Spleen (tissue), 11 donors: Measurements from ENCODE around the gene OGFR. TPM values are rescaled to one million over a fixed set of nuclear protein-coding genes. Genes with fewer than 3 reads are reported as not detected.

Experiments
- DNase-seq: peaks from one replicate; pipeline ENCODE4 v3.0.0-alpha.2; 2020
- H3K27ac ChIP-seq, 8 donors: fragments of 200-600 bp; sonication (generic) in 7 of 8; 1 replicate in 4 of 8; 2 replicates in 4 of 8; pipeline versions ENCODE4 v1.5.0 to v1.8.0; 2016 to 2021; ENCODE audit warnings: inconsistent platforms in 4 of 8, mild to moderate bottlenecking in 4 of 8, moderate library complexity in 1 of 8
- H3K27me3 ChIP-seq, 7 donors: fragments of 200-600 bp; sonication (generic) in 6 of 7; replicated peaks in 1 of 7; 1 replicate in 4 of 7; 2 replicates in 3 of 7; pipeline versions ENCODE4 v1.5.0 to v1.8.0; 2016 to 2021; ENCODE audit warnings: inconsistent platforms in 3 of 7, mild to moderate bottlenecking in 1 of 7
- H3K36me3 ChIP-seq, 6 donors: fragments of 200-600 bp; sonication (generic) in 5 of 6; 1 replicate in 4 of 6; 2 replicates in 2 of 6; pipeline versions ENCODE4 v1.5.0 to v1.8.0; 2016 to 2021; ENCODE audit warnings: inconsistent platforms in 2 of 6
- H3K4me1 ChIP-seq, 6 donors: fragments of 200-600 bp; sonication (generic) in 5 of 6; 1 replicate in 3 of 6; 2 replicates in 3 of 6; pipeline versions ENCODE4 v1.5.0 to v1.8.0; 2016 to 2021; ENCODE audit warnings: inconsistent platforms in 3 of 6
- H3K4me3 ChIP-seq, 8 donors: fragments of 200-600 bp; sonication (generic) in 7 of 8; 1 replicate in 4 of 8; 2 replicates in 4 of 8; pipeline versions ENCODE4 v1.5.0 to v1.8.0; 2016 to 2021; ENCODE audit warnings: inconsistent platforms in 4 of 8, mild to moderate bottlenecking in 4 of 8, moderate library complexity in 2 of 8
- H3K9me3 ChIP-seq, 8 donors: fragments of 200-600 bp; sonication (generic) in 7 of 8; 1 replicate in 4 of 8; 2 replicates in 4 of 8; pipeline versions ENCODE4 v1.5.0 to v1.8.0; 2016 to 2021; ENCODE audit warnings: inconsistent platforms in 4 of 8
- POLR2A ChIP-seq, 3 donors: fragments of 450-650 bp; IDR thresholded peaks; one replicate each; pipeline ENCODE4 v1.5.1; 2017; ENCODE audit warnings: antibody characterized with exemption in 3 of 3, mild to moderate bottlenecking in 1 of 3
- POLR2AphosphoS5 ChIP-seq, 3 donors: sonication (generic); formaldehyde crosslinking; IDR thresholded peaks; one replicate each; pipeline ENCODE4 v1.5.1; 2017; ENCODE audit warnings: antibody characterized with exemption in 3 of 3
- WGBS, 5 donors: extraction: QIAGEN DNeasy Blood & Tissue Kit in 3 of 5; methylation state at CpG; one replicate each; pipeline versions ENCODE4 v1.1.5 to v1.1.7; 2013 to 2018; 5-methylcytosine and 5-hydroxymethylcytosine counted together
- intact Hi-C: fragments of 100-400 bp; cut with DNase I; formaldehyde crosslinking; loops from one replicate; pipeline ENCODE4 v1.15.0; 2023; ENCODE audit warnings: low total_unique reads
- polyA plus RNA-seq, 3 donors: library from polyadenylated mRNA; stranded (reverse); fragments of 200-250 nt; gene quantifications; one replicate each; pipeline ENCODE4 v1.2.1, GENCODE V29; 2013
- total RNA-seq, 7 donors: library from RNA; depleted of rRNA in 3 of 7; stranded (reverse); fragments of >200 nt in 3 of 7; fragmentation: NEBNext Ultra II Directional in 4 of 7; extraction: Animal tissue kit (Norgen Biotek cat#: 25700) in 4 of 7; gene quantifications; one replicate each; pipeline versions ENCODE4 v1.1.0 to v1.2.1, GENCODE V29; 2016 to 2021
- TF ChIP-seq, protein P1 (sequence below), 11 experiments: fragments of 200-600 bp in 7 of 11; fragments of 450-650 bp in 4 of 11; sonication (generic) in 4 of 11; IDR thresholded peaks in 8 of 11; conservative IDR thresholded peaks in 3 of 11; 1 replicate in 7 of 11; 2 replicates in 4 of 11; pipeline versions ENCODE4 v1.4.0 to v1.8.0; 2016 to 2021; ENCODE audit warnings: antibody characterized with exemption in 11 of 11, inconsistent platforms in 4 of 11, mild to moderate bottlenecking in 1 of 11
- donor health status: healthy with polysubstance abuse.
- donor health status: DM: no; HTN: no; CAD: no; lungs with moderate emphysema.
- donor health status: DM: no; HTN: no; CAD: no.
- donor health status: Bipolar disorder and iron deficiency.
- donor health status: healthy.
- donor health status: DM: no; HTN: no; CAD: no.
- donor health status: DM: yes; HTN: yes; CAD: no.

Gene OGFR
- total and polyA plus RNA-seq, 10 donors = 46.0 to 127 (median 78.2) TPM

DNA sequence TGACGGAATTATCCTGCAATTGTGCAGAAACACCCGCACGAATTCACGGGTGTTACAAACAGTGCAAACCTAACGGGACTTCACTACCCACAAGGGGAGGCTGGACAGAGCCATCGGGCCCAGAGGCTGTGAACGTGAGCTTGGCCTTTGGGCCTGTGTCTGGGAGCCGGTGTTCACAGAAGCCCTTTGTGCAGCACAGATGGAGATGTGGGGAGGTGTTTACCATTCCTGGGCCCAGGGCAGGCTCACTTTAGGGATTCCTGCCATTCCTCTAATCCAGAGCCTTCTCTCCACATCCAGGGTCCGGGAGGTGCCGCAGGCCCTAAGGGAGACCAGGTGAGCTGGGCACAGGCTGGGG is 27.2 kb downstream of the OGFR start:
- peaks cover 0 to 10% (median 0%) of the 10 kb centered on the region in 6 donors for H3K36me3 ChIP-seq
- peak overlapping the region in 2 of 8 donors; percentile 31 to 65 for H3K4me3 ChIP-seq
- TF ChIP-seq POLR2A (IDR thresholded peaks at IDR 0.05) (no peak), POLR2AphosphoS5 (IDR thresholded peaks at IDR 0.05) (no peak)
- TF ChIP-seq, protein P1, sequence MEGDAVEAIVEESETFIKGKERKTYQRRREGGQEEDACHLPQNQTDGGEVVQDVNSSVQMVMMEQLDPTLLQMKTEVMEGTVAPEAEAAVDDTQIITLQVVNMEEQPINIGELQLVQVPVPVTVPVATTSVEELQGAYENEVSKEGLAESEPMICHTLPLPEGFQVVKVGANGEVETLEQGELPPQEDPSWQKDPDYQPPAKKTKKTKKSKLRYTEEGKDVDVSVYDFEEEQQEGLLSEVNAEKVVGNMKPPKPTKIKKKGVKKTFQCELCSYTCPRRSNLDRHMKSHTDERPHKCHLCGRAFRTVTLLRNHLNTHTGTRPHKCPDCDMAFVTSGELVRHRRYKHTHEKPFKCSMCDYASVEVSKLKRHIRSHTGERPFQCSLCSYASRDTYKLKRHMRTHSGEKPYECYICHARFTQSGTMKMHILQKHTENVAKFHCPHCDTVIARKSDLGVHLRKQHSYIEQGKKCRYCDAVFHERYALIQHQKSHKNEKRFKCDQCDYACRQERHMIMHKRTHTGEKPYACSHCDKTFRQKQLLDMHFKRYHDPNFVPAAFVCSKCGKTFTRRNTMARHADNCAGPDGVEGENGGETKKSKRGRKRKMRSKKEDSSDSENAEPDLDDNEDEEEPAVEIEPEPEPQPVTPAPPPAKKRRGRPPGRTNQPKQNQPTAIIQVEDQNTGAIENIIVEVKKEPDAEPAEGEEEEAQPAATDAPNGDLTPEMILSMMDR (IDR thresholded peaks at IDR 0.05 in 8 of 11, conservative IDR thresholded peaks at IDR 0.05 in 3 of 11) = no peak
- DNase-seq = peak; percentile 58
- H3K9me3 ChIP-seq = no peaks in the 10 kb centered on the region
- H3K27me3 ChIP-seq = peaks cover 0 to 22% (median 0%) of the 10 kb centered on the region in 7 donors
- 80 to 92% (median 82%) methylated on average over 10 of the region's 10 CpGs for WGBS, 5 donors
- H3K4me1 ChIP-seq = peaks cover 10 to 44% (median 32%) of the 10 kb centered on the region in 6 donors
- intact Hi-C loops = no loop called here
- peak overlapping the region in 6 of 8 donors; percentile 70 to 90 (median 78) for H3K27ac ChIP-seq

DNA sequence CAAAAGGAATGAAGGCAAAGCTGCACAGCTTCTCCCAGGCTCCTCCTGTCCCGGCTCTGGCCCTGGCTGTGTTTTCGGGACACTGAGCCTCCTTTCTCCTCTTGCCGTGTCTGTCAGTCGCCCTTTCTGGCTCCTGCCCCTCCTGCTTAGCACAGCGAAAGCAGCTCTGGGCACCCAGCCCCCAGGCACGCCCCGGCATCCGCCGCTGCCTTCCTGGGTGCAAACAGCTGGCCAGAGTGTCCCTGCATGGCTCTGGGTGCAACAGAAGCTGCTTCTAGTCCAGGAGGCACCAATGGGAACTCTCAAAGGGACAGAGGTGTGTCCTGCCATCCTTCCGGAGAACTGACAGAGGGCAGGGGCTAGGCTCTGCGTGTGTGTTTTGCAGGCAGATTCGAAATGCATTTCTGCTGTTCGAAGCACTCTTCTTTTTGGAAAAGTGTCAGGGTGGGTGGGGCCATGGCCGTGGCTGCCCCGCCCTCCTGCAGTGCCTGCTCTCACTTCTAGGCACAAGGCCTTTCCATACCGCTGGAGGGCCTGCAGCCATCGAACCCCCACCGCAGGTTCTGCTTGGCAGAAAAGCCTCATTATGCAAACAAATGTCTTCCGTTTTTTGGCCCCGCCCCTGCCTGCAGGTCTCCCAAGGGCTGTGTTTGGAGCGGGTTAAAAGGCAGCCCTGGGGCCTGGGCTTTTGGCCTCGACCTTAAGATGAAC is 27.7 kb downstream of the OGFR start:
- Histone ChIP-seq H3K4me1 (peaks cover 10 to 50% (median 36%) of the 10 kb centered on the region in 6 donors), H3K36me3 (peaks cover 0 to 10% (median 0%) of the 10 kb centered on the region in 6 donors), H3K27me3 (peaks cover 0 to 19% (median 0%) of the 10 kb centered on the region in 7 donors), H3K9me3 (no peaks in the 10 kb centered on the region), H3K4me3 (peak overlapping the region in 5 of 8 donors; percentile 3 to 65 (median 27)), H3K27ac (peak overlapping the region in 7 of 8 donors; percentile 44 to 90 (median 77))
- peak; percentile 84 for DNase-seq
- 29 to 47% (median 36%) methylated on average over 13 to 22 of the region's 22 CpGs for WGBS, 5 donors
- intact Hi-C loops = no loop called here
- TF ChIP-seq POLR2AphosphoS5 (IDR thresholded peaks at IDR 0.05) (peak; percentile 20 to 41 (median 34)), POLR2A (IDR thresholded peaks at IDR 0.05) (no peak)
- TF ChIP-seq, protein P1 (IDR thresholded peaks at IDR 0.05 in 8 of 11, conservative IDR thresholded peaks at IDR 0.05 in 3 of 11) = peak in 4 of 11 experiments; percentile 26 to 46 (median 34)

DNA sequence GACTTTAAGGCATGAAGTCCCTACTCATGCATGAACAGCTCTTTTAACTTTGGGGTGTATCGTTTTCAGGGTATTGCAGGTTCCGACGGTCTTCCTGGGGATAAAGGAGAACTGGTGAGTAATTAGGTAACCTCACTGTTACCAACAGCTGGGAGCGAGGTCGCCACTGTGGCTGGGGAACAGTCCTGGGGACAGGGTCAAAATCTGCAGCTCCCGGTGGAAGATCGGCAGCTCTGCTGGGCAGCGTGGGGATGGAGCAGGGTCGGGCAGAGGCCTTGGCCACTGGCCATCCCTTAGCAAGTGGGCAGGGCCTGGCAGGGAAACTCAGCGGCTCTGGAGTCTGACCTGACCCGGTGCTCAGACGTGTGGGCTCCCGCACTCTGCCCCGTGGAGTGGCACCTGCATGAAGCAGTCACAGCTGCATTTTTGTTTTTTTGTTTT is 28.3 kb downstream of the OGFR start:
- Histone ChIP-seq H3K27ac (peak overlapping the region in 7 of 8 donors; percentile 44 to 90 (median 77)), H3K4me1 (peaks cover 10 to 56% (median 41%) of the 10 kb centered on the region in 6 donors), H3K27me3 (peaks cover 0 to 17% (median 0%) of the 10 kb centered on the region in 7 donors), H3K9me3 (no peaks in the 10 kb centered on the region), H3K36me3 (peaks cover 0 to 10% (median 0%) of the 10 kb centered on the region in 6 donors), H3K4me3 (peak overlapping the region in 5 of 8 donors; percentile 3 to 65 (median 27))
- TF ChIP-seq, protein P1 (IDR thresholded peaks at IDR 0.05 in 8 of 11, conservative IDR thresholded peaks at IDR 0.05 in 3 of 11) = no peak
- TF ChIP-seq POLR2AphosphoS5 (IDR thresholded peaks at IDR 0.05) = peak in 1 of 3 donors; percentile 10
- no peak for TF ChIP-seq POLR2A (IDR thresholded peaks at IDR 0.05)
- DNase-seq = peak; percentile 81
- intact Hi-C loops = no loop called here
- WGBS, 5 donors = 25 to 45% (median 30%) methylated on average over 14 of the region's 14 CpGs
